Activated CD4-positive, alpha-beta T cell treated with anti-CD3 and anti-CD28 coated beads, Interleukin-2, amount 10 ng/mL, durations not matched to agents 7 days and 5 days (primary cell): Measurements from ENCODE around the gene SH3TC1. TPM values are rescaled to one million over a fixed set of nuclear protein-coding genes. Genes with fewer than 3 reads are reported as not detected.

Source experiments
- CTCF ChIA-PET: fragments of 350-600 bp; sonication (Branson Sonifier 250); formaldehyde crosslinking; loops from one replicate; lab custom pipeline; 2021; ENCODE audit warnings: antibody characterized with exemption; lab: Charles Lee
- POLR2A ChIA-PET: fragments of 350-600 bp; sonication (Branson Sonifier 250); formaldehyde crosslinking; loops from one replicate; lab custom pipeline; 2021; ENCODE audit warnings: antibody characterized with exemption; lab: Charles Lee
- DNase-seq: peaks from one replicate; pipeline ENCODE4 v3.0.0-alpha.2; 2020
- H3K27ac Mint-ChIP-seq: one replicate; pipeline ENCODE4 v1.8.0; 2021; ENCODE audit warnings: mild to moderate bottlenecking, moderate library complexity, mixed read lengths
- H3K27me3 Mint-ChIP-seq: one replicate; pipeline ENCODE4 v1.8.0; 2021; ENCODE audit warnings: mixed read lengths
- H3K36me3 Mint-ChIP-seq: one replicate; pipeline ENCODE4 v1.8.0; 2021; ENCODE audit warnings: low read depth, mixed read lengths
- H3K4me1 Mint-ChIP-seq: one replicate; pipeline ENCODE4 v1.8.0; 2021; ENCODE audit warnings: mixed read lengths
- H3K4me3 Mint-ChIP-seq: one replicate; pipeline ENCODE4 v1.8.0; 2021; ENCODE audit warnings: mild to moderate bottlenecking, moderate library complexity, mixed read lengths
- H3K9me3 Mint-ChIP-seq: one replicate; pipeline ENCODE4 v1.8.0; 2021; ENCODE audit warnings: mixed read lengths
- total RNA-seq, 2 experiments: library from RNA; stranded (reverse); gene quantifications; one replicate each; pipeline ENCODE4 v1.2.3, GENCODE V29; 2021

The SH3TC1 gene
- total RNA-seq, 2 experiments from 2014 or later, result 8.2 to 10.8 TPM

DNA sequence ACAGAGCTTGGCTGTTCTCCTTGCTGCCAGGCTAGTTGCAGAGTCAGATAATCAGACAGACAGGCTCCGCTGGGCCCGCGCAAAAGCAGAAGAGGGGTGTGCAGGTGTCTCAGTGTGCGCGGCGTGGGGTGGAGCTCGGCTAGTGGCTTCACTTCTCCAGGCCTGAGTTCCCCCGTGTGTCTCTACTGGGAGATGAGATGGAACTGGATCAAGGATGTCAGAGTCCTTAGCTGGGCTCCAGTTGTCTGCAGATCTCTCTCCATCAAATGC is 91.5 kb downstream of the SH3TC1 start:
- H3K4me3 Mint-ChIP-seq, result no peak overlapping the region
- CTCF ChIA-PET, result no interaction called here
- no peak for DNase-seq
- H3K9me3 Mint-ChIP-seq, result peaks cover 5% of the 10 kb centered on the region
- no peaks in the 10 kb centered on the region for H3K36me3 Mint-ChIP-seq
- H3K27me3 Mint-ChIP-seq, result no peaks in the 10 kb centered on the region
- H3K27ac Mint-ChIP-seq, result no peak overlapping the region
- no peaks in the 10 kb centered on the region for H3K4me1 Mint-ChIP-seq
- POLR2A ChIA-PET, result no interaction called here

Other genes with a start within 250 kb of the SH3TC1 start
- gene ABLIM2, start 40.5 kb upstream of the SH3TC1 start, total RNA-seq, result under 1 TPM; 0.30 to 0.79 TPM
- gene HTRA3, start 70.5 kb downstream of the SH3TC1 start, total RNA-seq, result not detected
- 10 to 100 TPM; 13.8 to 15.4 TPM for gene ACOX3, start 241.4 kb downstream of the SH3TC1 start, total RNA-seq
- 10 to 100 TPM; 17.5 to 21.4 TPM for gene TRMT44, start 241.5 kb downstream of the SH3TC1 start, total RNA-seq